NCI-H524 (cell line): ENCODE results near the gene FAM219B.
A peak's percentile ranks its signal among the peaks of the same experiment; 100 is the strongest.

Experiments
- DNase-seq, 2 experiments: peaks; one replicate each; lab custom pipeline; 2025; lab: John Stamatoyannopoulos, UW

Gene FAM219B

DNA sequence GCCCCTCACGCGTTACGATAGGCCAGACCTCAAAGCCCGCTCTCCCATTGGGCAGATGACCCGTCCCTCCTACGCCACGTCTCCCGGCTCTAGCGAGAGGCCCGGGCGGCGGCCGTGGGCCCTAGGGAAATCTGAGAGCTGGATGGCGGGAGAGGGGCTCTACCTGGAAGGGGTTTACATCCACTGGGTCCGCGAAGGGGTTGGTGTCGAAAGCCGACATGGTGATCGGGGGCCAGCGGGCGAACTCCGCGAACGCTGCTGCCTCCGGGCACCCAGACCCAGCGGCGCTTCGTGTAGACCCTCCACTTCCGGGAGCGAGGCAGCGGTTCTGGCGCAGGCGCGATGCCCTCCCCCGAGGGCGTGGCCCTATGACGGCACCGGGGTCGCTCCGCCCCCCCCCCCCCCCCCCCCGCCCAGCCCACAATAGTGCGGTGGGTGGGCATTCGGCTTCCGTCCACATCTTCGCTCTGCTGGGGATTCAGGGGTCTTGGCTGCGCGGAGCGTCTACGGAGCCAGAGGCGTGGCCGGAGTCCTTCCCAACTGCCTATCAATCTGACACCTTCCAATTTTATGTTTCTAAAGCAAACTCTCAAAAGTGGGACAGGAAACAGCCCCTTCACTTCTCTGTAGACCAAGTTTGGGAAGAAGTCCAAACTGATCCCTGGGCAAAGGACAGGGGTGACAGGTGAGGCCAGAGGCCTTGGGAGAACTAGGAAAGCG is 33.5 kb downstream of the FAM219B start, which contains the start of gene SCAMP2:
TSS of gene SCAMP2 (minus strand) at position 330 of the 720 bp plus-strand sequence. CDS start at position 220, 110 bp downstream.
- DNase-seq, result peak; percentile 93 to 95

DNA sequence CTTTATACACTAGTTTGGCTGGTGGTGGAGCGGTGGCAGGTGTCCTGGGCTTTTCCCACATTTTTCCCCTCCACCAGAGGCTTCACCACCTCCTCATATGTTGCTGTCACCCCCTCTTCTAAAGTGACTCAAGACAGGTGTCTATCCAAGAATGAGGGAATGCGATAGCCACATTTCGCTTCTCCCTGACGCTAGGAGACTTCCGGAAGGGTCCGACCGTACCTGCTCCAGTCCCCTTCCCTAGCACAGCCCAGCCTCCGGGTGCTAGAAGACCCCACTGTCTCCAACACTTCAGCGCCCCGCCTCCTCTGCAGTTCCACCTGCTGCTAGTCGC is 34.0 kb downstream of the FAM219B start:
- DNase-seq, result no peak

- DNase-seq, result no peak
These were observed 36.0 kb downstream of the FAM219B start for GRCh38 chr15:74870436-74871215.

GRCh38 chr15:74869726-74870407 is 36.8 kb downstream of the FAM219B start:
- no peak for DNase-seq

DNA sequence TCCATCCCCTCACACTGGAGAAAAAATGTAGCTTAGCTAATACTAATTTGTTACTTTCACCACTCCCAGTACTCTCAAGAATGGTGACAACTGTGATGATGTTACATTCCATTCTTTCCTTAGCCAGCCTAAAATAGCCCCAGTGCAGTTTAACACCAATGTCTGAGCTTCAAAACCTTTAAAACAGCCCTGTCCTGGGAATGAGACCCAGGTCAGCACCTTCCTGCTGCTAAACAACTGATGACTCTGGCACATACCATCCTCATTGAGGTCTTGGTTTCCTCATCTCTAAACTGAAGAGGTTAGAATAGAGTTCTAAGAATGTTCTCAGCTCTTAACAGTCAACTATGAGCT is 37.3 kb downstream of the FAM219B start:
- DNase-seq, result no peak

- DNase-seq, result no peak
These were observed 38.6 kb downstream of the FAM219B start for GRCh38 chr15:74868059-74868458.

- no peak for DNase-seq
These were observed 39.1 kb downstream of the FAM219B start for GRCh38 chr15:74867466-74868038.

DNA sequence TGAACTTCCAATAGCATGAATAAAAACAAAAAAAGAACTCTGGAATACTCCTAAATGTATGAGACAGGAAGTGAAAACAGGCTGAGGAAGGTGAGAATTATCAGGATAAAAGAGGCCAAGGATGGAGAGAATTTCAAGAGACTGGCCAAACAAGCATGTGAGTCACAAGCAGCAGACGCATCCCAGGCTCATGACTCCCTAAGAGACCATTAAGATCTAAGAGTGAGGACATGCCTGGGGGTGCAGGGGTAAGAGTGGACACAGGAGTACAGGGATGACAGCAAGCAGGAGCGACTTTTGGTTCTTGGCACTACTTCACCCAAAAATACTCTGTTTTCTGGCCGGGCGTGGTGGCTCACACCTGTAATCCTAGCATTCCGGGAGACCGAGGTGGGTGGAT is 40.6 kb downstream of the FAM219B start:
- DNase-seq, result no peak

DNA sequence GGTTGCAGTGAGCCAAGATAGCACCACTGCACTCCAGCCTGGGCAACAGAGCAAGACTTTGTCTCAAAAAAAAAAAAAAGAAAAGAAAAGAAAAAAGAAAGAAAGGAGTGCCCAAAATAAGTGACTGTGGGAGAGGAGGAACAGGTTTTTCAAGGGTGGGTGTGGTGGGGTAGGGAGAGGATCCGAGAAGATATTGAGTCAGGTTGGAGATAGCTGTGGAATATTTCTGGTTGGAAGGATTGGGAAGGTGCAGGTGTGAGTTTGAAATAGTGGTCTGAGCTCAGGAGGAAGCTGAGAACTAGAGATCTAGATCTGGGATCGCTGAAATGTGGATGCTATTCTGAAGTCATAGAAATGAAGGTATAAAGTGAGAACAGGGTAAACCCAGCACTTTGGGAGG is 41.3 kb downstream of the FAM219B start:
- DNase-seq, result no peak

DNA sequence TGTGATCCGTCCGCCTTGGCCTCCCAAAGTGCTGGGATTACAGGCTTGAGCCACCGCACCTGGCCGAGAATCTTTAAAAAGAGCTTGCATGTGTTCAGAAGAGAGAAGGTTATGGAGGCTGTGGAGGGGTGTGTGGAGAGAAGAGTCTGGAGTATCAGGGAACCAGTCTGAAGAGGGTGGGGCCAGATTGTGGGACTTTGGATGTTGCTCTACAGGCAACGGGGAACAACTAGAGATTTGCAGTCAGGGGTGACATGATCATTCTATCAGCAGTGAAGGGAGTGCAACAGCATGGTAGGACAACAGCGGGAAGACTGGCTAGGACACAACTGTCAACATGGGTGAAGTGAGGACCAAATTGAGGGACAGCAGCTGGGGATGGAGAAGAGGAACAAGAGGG is 42.4 kb downstream of the FAM219B start:
- DNase-seq, result no peak

DNA sequence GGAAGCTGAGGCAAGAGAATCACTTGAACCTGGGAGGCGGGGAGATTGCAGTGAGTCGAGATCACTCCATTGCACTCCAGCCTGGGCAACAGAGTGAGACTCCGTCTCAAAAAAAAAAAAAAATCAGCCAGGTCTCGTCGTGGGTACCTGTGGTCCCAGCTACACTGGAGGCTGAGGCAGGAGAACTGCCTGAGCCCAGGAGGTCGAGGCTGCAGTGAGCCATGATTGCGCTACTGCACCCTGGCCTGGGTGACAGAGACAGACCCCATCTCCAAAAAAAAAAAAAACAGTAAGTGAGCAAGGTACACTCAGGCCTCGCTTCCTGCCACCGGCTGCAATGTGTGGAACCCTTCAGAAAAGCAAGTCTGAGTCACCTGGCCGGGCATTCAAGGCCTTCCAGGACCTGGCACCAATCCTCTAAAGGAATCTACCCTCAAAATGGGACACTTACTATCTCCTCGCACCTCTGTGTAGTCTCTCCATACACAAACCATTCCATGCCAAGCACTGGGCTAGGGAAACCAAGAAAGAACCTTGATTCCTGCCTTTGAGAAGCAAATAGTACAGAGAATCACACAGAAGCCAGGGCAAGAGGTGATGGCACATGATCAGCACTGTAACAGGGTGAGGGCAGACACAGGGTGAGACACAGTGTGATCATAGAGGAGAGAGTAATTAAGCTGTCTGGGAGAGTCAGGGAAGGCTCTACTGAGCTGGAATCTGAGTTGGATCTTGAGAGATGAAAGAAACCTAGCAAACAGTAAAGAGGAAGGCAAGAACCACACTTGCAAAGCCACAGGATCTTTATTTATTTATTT is 43.2 kb downstream of the FAM219B start:
- no peak for DNase-seq

DNA sequence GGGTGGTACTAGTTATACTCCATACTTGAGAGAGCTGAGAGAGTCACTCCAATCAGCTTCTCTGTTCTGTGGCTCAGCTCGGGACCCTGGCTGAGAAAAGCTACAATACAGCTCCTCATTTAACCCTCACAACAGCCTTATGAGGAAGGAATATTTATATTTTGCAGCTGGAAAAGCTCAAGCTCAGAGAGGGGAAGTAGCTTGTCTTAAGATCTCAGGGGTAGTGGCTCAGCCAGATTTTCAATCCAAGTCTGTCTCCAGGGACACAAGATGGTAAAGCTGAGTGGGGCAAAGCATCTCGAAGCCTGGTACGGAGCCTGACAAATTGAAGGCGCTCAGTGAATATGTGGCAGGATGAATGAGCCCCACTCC is 48.3 kb downstream of the FAM219B start:
- DNase-seq, result no peak

DNA sequence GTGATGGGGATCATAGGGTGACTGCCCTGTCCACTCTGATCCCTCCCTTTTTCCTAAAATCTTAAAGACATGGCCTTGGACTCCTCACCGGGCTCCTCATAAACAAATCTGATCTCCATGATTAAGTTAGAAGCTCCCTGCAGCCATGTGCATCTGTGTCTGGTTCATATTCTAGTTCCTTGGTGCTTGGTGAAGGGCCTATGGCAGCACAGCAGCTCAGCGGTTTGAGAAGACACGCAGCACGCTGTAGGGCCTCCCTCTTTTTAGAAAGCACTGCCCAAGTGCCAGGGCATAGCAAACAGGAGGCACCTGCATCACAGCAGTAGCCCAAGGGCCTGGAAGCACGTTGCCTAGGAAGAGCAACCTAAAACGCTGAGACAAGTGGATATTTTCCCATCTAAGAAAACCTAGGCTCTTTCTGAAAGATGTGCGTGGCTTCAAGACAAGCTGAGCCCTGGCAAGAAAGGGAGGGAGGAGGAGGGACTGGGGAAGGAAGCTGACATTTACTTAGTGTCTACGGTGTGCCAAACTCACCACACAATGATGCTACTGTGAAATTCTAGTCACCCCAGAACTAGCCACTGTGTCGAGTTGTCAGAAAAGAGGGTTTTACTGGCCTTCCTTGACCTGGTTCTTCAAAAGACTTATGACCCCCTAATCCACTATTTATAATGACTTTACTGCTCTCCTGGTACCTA is 48.8 kb downstream of the FAM219B start:
- no peak for DNase-seq

GRCh38 chr15:74857082-74857655 is 49.5 kb downstream of the FAM219B start:
- no peak for DNase-seq

- DNase-seq, result no peak
These were observed 50.1 kb downstream of the FAM219B start for GRCh38 chr15:74856537-74856936.

DNA sequence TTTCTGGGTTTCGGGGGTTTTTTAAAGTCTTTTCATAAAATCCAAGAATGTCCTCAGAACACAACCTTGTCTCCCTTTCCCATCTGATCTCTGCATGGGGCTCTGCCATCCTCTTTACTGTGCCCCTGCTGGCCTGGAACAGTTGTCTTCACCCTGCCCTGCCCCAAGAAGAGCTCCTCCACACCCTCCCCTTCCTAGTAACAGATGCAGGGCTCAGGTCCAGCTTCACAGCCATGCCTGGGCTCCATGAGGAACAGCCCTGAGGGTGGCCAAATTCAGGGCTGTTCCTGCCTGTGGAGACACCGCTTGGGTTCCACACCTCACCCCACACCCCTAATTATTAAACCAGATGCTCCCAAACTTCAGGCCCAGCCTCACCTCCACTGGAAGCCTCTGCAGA is 50.8 kb downstream of the FAM219B start:
- peak in 1 of 2 experiments; percentile 25 for DNase-seq

- DNase-seq, result no peak
These were observed 52.1 kb downstream of the FAM219B start for GRCh38 chr15:74854453-74855022.

DNA sequence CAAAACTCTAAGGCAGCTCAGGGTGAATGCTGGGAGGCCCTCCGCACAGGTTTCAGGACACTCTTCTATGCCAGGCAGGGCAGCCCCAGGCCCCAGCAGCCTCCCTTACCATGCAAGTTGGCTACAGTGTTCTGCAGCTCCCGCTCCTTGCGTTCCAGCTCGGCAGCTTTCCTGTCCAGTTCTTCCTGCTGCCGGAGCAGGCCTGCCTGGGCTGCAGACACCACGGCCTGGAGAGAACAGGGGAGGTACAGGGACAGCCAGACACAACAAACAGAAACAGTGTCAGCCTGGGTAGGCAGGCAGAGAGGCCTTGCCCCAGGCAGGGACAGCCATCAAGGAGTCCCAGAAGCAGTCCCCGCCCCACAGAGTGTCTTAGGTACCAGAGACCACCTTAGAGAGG is 54.7 kb downstream of the FAM219B start:
- no peak for DNase-seq

DNA sequence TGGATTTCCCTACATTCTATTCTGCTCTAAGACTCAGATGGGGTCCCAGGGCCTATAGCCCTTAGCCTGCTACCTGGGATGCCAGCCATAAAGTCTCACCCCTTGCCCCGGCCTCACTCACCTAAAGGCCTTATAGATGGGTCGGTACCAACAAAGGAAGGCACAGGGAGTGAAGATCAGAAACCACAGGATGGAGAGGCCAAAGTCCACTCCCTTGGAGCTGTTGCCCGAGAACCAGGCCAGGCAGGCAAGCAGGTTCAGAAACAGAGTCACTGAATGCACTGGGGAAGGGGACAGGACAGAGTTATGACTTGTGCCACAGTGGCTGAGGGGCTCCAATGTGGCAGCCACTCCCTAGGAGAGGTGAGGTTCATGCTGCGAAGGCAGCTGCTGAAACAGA is 56.3 kb downstream of the FAM219B start:
- DNase-seq, result no peak
